Fibroblast of skin of right biceps (primary cell): ENCODE results near the gene WNT7B.

Experiments used
- DNase-seq: peaks from one replicate; pipeline ENCODE4 v3.0.0-alpha.2; 2013

The WNT7B gene

DNA sequence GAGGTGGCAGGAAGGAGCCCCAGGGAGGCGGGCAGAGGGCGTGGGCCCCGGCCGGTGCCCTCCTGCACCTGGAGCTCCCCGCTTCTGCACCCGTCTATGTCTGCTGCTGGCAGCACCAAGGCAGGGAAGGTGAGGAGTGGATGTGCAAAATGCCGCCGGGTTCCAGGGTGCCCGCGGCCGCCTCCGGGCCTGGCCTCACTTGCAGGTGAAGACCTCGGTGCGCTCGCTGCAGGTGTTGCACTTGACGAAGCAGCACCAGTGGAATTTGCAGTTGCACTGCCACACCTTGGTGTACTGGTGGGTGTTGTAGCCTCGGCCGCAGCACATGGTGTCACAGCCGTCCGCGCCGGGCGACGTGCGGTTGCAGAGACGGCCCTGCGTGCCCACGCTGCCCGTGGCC lies 54.3 kb downstream of the WNT7B start:
- DNase-seq = no peak

DNA sequence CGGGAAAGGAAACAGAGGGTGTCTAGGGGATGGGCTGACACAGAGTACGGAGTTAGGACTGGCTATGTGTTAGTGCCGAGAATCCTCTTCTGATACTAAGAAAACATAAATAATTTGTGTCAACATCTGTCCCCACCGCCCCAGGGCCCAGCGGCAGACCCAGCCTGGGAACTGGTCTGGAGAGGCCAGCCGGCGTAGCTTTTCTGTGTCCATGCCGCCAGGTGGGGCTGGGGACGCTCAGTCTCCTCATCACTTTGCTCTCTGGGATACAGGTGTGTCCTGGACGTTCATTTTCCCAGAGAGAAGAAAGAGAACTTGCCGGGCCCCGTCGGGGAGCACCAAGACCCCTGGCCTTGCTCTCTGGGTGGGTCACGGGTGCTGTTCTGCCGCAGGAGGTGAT lies 54.7 kb downstream of the WNT7B start:
- DNase-seq = no peak

DNA sequence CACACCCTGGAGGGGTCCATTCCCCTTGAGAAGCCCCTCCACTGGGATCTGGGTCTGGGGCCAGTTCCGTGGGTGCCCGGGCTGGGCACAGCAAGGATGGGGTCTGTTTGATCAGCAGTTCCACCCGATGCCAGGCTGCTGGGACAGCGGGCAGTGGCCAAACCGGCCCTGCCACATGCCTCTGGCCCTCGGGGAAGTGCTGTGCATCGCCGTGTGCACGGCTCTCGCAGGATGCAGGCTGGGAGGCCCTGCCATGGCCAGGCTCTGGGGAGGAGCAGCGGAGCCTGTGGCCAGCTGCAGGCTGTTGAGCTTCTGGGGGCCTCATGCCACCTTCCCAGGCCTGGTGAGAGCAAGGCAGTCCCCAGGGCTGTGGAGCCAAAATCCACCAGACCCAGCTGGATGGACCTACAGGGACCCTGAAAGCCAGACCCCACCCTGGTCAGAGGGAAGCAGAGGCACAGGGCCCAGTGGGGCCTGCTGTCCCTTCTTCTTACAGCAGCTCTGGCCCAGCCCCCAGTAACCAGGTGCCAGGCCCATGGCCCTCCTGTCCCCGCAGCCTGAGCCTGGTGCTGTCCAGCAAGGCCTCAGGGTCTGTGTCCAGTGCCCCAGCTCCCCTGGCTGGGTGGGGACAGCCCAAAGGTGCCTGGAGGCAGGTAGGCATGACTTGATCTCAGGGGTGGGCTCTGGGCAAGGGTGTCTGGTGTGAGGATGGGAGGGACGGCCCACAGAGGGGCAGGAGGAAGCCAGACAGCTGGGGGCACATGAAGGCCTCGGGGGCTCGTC lies 57.3 kb downstream of the WNT7B start:
- no peak for DNase-seq

DNA sequence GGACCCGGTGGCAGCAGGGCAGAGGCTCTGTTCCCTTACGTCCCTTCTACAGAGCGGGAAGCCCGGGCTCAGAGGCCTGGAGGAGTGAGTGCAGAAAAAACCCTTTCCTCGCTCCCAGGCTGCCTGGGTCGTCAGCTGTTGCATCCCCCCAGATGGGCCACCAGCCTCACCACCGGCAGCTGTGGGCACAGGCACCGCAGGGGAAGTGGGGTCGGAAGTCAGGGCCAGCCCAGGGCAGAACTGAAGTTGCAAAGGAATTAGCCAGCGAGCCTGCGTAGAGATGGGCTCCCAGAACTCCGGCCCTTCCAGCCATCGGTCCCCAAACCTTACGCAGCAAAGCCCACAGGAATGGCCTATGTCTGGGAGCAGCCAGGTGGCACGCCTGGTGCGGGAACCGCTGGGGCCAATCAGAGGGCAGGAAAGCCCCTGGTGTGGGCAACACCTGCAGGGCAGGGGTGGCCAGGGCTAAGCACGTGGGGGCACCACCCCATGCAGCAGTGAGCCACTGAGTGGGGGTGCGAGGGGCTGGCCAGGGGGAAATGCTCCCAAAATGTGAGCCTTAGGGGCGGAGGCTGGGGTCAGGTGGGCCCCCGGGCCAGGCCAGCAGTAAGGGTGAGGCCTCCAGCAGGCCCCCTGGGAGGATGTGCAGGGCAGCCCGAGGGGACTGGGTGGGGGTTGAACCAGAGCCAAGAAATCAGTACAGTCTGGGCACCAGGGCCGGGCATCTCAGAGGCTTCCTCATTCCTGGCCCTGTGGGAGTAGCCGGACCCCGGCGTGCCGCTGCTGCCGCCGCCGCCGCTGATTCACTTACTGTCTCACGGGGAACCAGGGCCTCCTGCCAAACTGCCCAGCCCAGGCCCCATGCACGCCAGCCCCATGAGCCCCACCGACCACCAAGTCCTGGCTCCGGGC lies 58.2 kb downstream of the WNT7B start:
- DNase-seq = no peak

DNA sequence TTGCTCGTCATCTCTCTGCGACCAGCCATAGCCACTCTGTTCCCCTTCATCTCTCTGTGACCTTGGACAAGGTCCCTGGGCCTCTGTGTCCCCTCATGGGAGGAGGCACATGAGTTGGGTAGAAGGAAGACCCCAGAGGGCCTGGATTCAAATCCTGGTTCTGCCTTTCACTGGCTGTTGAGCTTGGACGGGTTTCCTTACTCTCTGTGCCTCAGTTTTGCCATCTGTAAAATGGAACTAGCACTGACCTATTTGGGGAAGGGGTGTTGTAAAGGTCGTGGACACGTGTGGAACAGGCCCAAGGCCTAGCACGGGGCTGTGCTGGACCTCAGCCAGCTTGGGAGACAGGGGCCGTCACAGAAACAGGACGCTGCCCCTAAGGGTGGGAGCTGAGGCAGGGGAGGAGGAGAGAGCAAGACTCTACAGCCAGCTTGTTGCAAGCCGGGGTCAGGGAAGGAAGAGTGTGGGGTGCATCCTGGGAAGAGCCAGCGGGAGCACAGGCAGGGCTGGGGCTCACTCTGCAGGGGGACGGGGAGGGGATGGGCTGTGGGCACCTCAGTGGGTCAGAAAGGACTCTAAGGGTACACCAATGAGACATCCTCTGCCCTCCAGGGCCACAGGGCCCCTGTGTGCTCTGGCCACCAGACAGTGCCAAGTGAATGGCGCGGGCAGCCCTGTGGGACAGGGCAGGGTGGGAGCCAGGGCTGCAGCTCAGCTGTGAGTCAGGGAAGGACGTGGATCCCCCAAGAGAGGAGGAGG lies 59.1 kb downstream of the WNT7B start:
- no peak for DNase-seq

GRCh38 chr22:45917146-45917545 lies 59.8 kb downstream of the WNT7B start:
- DNase-seq = no peak

DNA sequence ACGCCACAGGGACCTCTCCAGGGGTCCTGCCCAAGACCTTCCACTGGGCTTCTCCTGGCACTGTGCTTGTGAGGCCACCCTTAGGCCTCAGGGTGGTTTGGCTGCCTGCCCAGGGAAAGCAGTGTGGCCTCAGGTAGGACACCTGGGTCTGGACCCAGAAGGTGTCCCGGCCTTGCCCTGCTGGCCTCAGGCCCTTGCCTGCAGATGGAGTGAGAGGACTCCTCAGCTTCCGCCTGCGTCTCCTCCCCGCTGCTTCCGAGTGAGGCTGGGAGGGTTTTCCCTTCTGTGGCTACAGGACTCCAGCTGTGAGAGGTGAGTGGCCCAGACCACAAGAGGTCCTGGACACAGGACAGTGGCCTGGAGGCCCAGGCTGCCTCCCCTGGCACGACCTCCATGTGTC lies 60.4 kb downstream of the WNT7B start:
- DNase-seq = no peak

GRCh38 chr22:45915841-45916240 lies 61.1 kb downstream of the WNT7B start:
- DNase-seq = no peak

DNA sequence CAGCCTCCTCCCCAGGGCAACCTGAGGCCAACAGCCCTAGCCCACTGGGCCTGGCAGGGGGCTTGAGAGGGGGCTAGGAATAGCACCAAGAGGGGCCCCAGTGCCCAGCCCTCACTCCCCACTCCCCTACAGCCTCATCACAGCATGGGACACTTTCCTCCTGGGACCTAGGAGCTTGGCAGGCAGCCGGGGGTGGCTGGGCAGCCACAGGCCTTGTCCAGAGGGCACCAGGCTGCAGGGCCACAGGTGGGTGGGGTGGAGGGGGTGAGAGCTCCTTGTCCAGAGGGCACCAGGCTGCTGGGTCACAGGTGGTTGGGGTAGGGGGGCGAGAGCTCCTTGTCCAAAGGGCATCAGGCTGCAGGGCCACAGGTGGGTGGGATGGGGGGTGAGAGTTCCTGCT lies 61.8 kb downstream of the WNT7B start:
- no peak for DNase-seq

DNA sequence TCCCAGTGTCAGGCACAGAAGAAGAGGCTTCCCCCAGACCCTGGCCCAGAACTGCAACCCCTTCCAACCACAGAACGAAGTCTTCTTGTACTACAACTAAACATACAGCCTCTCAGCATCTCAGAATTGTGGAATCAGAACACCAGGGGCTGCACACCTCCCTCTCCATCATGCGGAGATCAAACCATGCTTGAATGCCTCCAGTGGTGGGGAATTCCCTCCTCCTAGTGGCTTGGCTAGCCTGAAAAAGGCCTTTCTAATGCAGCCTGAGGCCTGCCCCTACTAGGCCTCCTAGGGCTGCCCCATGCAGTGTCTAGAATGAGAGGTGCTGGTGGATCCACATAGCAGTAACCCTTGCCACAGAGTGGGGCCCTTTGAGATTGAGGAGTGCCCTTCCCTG lies 62.7 kb downstream of the WNT7B start:
- no peak for DNase-seq

- no peak for DNase-seq
Observed at GRCh38 chr22:45912910-45913309, 64.1 kb downstream of the WNT7B start.

DNA sequence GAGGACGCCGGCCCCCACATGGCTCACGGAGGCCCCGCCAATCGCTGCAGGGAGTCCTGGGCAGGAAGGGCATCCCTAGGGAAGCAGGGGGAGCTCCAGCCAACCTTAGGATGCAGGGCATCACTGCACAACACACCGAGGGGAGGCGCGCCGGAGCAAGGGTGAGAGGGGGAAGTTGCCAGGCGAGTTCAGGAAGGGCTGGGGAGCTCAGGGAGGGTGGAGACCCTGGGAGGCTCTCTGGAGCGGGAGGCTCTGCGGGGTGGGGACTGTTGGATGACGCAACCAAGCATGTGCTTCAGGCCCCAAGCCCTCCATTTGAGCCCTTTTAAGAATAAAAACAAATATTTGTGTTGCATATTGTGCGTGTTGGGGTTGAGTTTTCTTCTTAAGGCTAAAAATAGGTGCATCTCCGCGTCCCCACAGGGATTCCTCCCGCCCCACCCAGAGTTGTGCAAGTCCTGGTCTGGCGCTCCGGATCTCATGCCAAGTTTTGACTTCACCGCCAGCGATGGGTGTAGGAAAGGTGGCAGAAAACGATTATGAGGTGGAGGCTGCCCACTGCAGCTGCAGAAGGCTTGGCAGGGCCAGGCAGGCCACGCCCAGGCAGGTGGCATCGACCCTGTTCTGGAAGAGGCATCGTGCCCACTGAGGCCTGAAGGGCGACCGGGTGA lies 65.2 kb downstream of the WNT7B start:
- DNase-seq = no peak

GRCh38 chr22:45910928-45911467 lies 66.0 kb downstream of the WNT7B start:
- no peak for DNase-seq

DNA sequence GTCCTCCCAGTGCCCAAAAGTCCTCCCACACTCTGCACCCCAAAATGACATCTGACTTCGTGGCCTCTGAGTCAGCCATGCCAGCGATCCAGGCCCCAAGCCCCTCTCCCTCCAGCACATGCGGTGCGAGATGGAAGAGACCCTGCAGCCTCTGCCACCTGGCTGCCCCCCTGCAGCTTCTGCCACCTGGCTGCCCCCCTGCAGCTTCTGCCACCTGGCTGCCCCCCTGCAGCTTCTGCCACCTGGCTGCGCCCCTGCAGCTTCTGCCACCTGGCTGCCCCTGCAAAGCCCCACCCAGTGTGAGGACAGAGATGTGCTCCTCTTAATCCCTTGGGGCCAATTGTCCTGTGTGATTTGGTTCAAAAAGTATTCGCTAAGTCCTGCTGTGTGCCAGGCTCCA lies 68.0 kb downstream of the WNT7B start:
- no peak for DNase-seq

DNA sequence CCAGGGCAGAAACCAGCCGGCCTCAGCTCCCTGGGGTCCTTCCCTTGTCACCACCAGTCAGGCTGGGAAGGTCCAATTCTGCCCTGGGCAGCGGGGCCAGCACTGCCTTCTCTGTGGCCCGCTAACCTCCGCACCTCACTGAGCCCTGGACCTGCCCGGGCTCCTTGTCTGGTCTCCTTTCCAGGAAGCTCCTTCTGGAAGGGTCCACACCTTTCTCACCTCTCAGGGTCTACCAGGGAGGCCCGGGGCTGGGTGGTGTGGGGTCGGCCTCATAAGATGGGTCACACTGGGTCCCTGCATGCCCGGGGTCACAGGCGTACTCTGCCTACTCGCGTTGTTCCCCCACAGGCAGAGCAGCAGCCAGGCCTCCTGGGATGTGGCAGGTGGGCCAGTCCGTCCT lies 69.0 kb downstream of the WNT7B start:
- no peak for DNase-seq

- DNase-seq = no peak
Observed at GRCh38 chr22:45907378-45907777, 69.6 kb downstream of the WNT7B start.

GRCh38 chr22:45906946-45907345 lies 70.0 kb downstream of the WNT7B start:
- DNase-seq = no peak

DNA sequence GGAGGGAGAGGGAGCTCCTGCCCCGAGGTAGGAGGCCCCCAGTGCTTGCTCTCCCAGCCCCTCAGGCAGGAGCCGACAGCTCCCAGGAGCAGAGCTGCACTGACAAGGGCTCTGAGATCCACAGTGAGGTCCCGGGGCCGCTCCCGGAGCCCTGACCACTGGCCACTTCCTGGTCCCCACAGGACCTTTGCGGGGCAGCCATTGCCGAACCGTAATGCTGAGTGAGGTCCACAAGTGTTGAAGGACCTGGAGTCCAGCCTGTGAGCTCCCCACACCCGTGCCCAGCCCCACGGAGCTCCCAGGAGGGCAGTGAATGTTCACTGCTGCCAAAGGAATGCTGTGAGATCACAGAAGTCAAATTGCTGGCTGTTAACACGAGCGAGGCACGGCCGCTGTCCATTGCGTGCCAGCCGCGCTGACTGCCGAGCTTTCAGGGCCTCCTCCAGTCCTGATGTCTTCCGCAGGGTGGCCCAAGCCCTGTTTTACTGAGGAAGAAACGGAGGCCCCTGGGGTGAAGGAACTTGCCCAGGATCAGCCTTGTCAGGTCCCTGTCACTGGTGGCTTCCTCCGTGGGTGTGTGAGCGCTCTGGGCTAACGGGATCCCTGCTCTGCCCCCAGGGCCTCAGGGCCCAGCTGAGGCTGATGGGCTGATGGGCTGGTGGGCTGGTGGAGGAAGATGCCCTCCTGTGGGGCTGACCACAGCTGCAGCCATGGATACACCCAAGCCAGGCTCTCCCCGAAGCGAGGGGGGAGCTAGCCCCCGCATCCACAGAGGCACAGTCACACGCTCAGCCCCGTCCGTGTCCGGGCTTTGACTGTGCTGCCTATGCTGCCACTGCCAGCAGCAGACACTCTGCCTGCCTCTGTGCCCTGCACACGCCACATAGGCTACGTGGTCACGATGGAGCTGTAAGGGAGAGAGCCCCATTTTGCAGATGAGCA lies 70.8 kb downstream of the WNT7B start:
- DNase-seq = peak; percentile 33

- no peak for DNase-seq
Observed at GRCh38 chr22:45905326-45905923, 71.5 kb downstream of the WNT7B start.

GRCh38 chr22:45904236-45904635 lies 72.7 kb downstream of the WNT7B start:
- DNase-seq = no peak
